Mesenchymal stem cell (in vitro differentiated cells and primary cell): ENCODE results near the gene PDIA4.

Source experiments
- DNase-seq: peaks from one replicate; pipeline ENCODE4 v3.0.0-alpha.2; 2013
- H2AFZ ChIP-seq: one replicate; pipeline ENCODE4 v1.6.1; 2013; ENCODE audit warnings: low read depth, mild to moderate bottlenecking, control low read depth, inconsistent platforms, low read length, moderate library complexity
- H2AK5ac ChIP-seq: 2 replicates; pipeline ENCODE4 v1.6.1; 2013; ENCODE audit warnings: low read length, moderate library complexity, mild to moderate bottlenecking, inconsistent platforms; ENCODE audit not compliant: severe bottlenecking
- H2BK120ac ChIP-seq: one replicate; pipeline ENCODE4 v1.6.1; 2013; ENCODE audit warnings: low read depth, mild to moderate bottlenecking, inconsistent platforms, low read length, moderate library complexity
- H2BK12ac ChIP-seq, 2 experiments: one replicate each; pipeline ENCODE4 v1.6.1; 2013; ENCODE audit warnings: inconsistent platforms in 2 of 2, low read length in 2 of 2, mild to moderate bottlenecking in 2 of 2, moderate library complexity in 2 of 2, control low read depth in 1 of 2
- H2BK15ac ChIP-seq: one replicate; pipeline ENCODE4 v1.6.1; 2013; ENCODE audit warnings: mild to moderate bottlenecking, low read depth, inconsistent platforms; ENCODE audit not compliant: poor library complexity, severe bottlenecking
- H2BK5ac ChIP-seq: 2 replicates; pipeline ENCODE4 v1.6.1; 2013; ENCODE audit warnings: low read depth, mild to moderate bottlenecking, low read length, control low read depth, inconsistent platforms; ENCODE audit not compliant: poor library complexity, severe bottlenecking
- H3K14ac ChIP-seq, 2 experiments: one replicate each; pipeline ENCODE4 v1.6.1; 2013; ENCODE audit warnings: inconsistent platforms in 2 of 2, low read length in 2 of 2, control low read depth in 1 of 2, mild to moderate bottlenecking in 1 of 2, moderate library complexity in 1 of 2
- H3K18ac ChIP-seq, 2 experiments: one replicate each; pipeline ENCODE4 v1.6.1; 2013; ENCODE audit warnings: inconsistent platforms in 2 of 2, low read length in 2 of 2, control low read depth in 1 of 2, low read depth in 1 of 2, mild to moderate bottlenecking in 1 of 2
- H3K23ac ChIP-seq, 2 experiments: one replicate each; pipeline ENCODE4 v1.6.1; 2013; ENCODE audit warnings: inconsistent platforms in 2 of 2, low read length in 2 of 2, mild to moderate bottlenecking in 2 of 2, moderate library complexity in 2 of 2, control low read depth in 1 of 2
- H3K27ac ChIP-seq: 2 replicates; pipeline ENCODE4 v1.5.1; 2013; ENCODE audit warnings: mild to moderate bottlenecking, moderate library complexity, low read length, control low read depth, inconsistent platforms; ENCODE audit not compliant: poor library complexity, severe bottlenecking
- H3K27me3 ChIP-seq, 2 experiments: 2 replicates each; pipeline versions ENCODE4 v1.6.1 to v1.7.0; 2013; ENCODE audit warnings: low read length in 2 of 2, mild to moderate bottlenecking in 2 of 2, moderate library complexity in 2 of 2, control low read depth in 1 of 2, inconsistent platforms in 1 of 2; ENCODE audit not compliant: control insufficient read depth in 1 of 2, insufficient read depth in 1 of 2
- H3K36me3 ChIP-seq, 2 experiments: 2 replicates each; pipeline versions ENCODE4 v1.6.1 to v1.7.0; 2013; ENCODE audit warnings: low read length in 2 of 2, control low read depth in 1 of 2, inconsistent platforms in 1 of 2, low read depth in 1 of 2, mild to moderate bottlenecking in 1 of 2; ENCODE audit not compliant: insufficient read depth in 2 of 2, control insufficient read depth in 1 of 2
- H3K4ac ChIP-seq, 2 experiments: one replicate each; pipeline ENCODE4 v1.6.1; 2013; ENCODE audit warnings: inconsistent platforms in 2 of 2, low read length in 2 of 2, mild to moderate bottlenecking in 2 of 2, moderate library complexity in 2 of 2, control low read depth in 1 of 2, low read depth in 1 of 2
- H3K4me1 ChIP-seq: 2 replicates; pipeline ENCODE4 v1.6.1; 2013; ENCODE audit warnings: low read depth, low read length, control low read depth; ENCODE audit not compliant: control insufficient read depth, insufficient read depth
- H3K4me2 ChIP-seq: 2 replicates; pipeline ENCODE4 v1.6.1; 2013; ENCODE audit warnings: low read length, mild to moderate bottlenecking, inconsistent platforms; ENCODE audit not compliant: poor library complexity, severe bottlenecking
- H3K4me3 ChIP-seq, 2 experiments: 2 replicates each; pipeline versions ENCODE4 v1.5.1 to v1.7.0; 2013; ENCODE audit warnings: low read length in 2 of 2, mild to moderate bottlenecking in 2 of 2, control low read depth in 1 of 2, low read depth in 1 of 2; ENCODE audit not compliant: insufficient read depth in 1 of 2
- H3K79me1 ChIP-seq: replicated peaks from 2 replicates; pipeline ENCODE4 v1.6.1; 2013; ENCODE audit warnings: mild to moderate bottlenecking, control low read depth, low read length, inconsistent platforms; ENCODE audit not compliant: poor library complexity, severe bottlenecking
- H3K9ac ChIP-seq: 2 replicates; pipeline ENCODE4 v1.7.0; 2013; ENCODE audit warnings: mild to moderate bottlenecking, low read length, moderate library complexity
- H3K9me3 ChIP-seq: 2 replicates; pipeline ENCODE4 v1.7.0; 2013; ENCODE audit warnings: mild to moderate bottlenecking, low read length; ENCODE audit not compliant: control insufficient read depth
- H4K8ac ChIP-seq: one replicate; pipeline ENCODE4 v1.6.1; 2013; ENCODE audit warnings: inconsistent platforms, mild to moderate bottlenecking, low read length, moderate library complexity
- H4K91ac ChIP-seq: one replicate; pipeline ENCODE4 v1.6.1; 2013; ENCODE audit warnings: mild to moderate bottlenecking, low read length, inconsistent platforms
- WGBS: methylation state at CpG from one replicate; pipeline ENCODE4 v1.1.7; 2013; ENCODE audit warnings: mixed read lengths; 5-methylcytosine and 5-hydroxymethylcytosine counted together

Gene PDIA4

DNA sequence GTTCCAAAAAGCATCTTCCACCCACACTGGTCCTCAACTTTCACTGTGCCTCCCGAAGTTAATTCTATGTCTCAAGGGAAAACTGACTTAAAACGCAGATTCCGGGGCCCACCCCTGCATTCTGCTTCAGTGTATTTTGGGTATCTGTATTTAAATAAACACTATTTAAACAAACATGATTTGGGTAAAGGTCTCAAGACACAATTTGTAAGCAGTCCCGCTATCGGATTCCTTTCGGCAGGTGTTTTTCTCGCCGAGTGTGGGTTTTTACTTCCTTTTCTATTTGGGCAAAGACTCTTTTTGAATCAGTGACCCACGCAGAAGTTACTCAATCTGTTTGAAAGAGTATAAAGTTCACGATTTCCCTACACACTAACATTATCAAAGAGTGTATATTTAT lies 1.2 kb downstream of the PDIA4 start:
- Histone ChIP-seq H3K36me3 (peaks cover 0 to 2% of the 10 kb centered on the region in 2 experiments), H2BK5ac (no peak overlapping the region), H3K18ac (no peak overlapping the region), H3K4me2 (peak overlapping the region; percentile 81), H3K4me3 (peak overlapping the region in 1 of 2 experiments; percentile 85), H2BK12ac (no peak overlapping the region), H3K79me1 (no peaks in the 10 kb centered on the region), H3K9ac (peak overlapping the region; percentile 92), H3K27me3 (no peaks in the 10 kb centered on the region), H2BK120ac (no peak overlapping the region), H3K9me3 (no peaks in the 10 kb centered on the region), H3K4me1 (peaks cover 10% of the 10 kb centered on the region), H2BK15ac (no peak overlapping the region), H2AK5ac (peak overlapping the region; percentile 16), H2AFZ (no peak overlapping the region), H3K14ac (no peak overlapping the region), H3K4ac (peak overlapping the region in 1 of 2 experiments; percentile 18), H4K8ac (no peak overlapping the region), H3K27ac (no peak overlapping the region), H4K91ac (no peak overlapping the region), H3K23ac (no peak overlapping the region)
- WGBS = 74% methylated on average over 5 of the region's 10 CpGs
- DNase-seq = peak; percentile 7

DNA sequence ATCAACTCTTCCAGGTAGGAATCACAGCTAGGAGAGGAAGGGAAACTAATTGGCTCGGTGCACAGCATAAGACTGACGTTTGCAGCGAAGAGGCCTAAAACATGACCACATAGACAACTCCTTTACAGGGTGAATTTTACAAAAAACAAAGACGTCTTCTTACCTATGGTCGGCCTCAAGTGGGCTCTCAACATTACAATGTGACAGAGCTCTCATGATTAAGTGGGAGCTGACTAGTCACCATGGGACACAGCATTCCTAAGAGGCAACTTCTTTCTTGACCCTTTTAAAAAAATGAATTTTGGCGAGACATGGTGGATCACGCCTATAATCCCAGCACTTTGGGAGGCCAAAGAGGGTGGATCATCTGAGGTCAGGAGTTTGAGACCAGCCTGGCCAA lies 4.6 kb downstream of the PDIA4 start:
- Histone ChIP-seq H2AK5ac (no peak overlapping the region), H3K4ac (no peak overlapping the region), H3K14ac (no peak overlapping the region), H3K27me3 (no peaks in the 10 kb centered on the region), H2BK5ac (no peak overlapping the region), H2BK15ac (no peak overlapping the region), H3K23ac (no peak overlapping the region), H3K4me1 (peaks cover 13% of the 10 kb centered on the region), H3K4me3 (no peak overlapping the region), H3K79me1 (peaks cover 8% of the 10 kb centered on the region), H2AFZ (no peak overlapping the region), H4K8ac (no peak overlapping the region), H2BK12ac (no peak overlapping the region), H3K9me3 (no peaks in the 10 kb centered on the region), H2BK120ac (no peak overlapping the region), H4K91ac (no peak overlapping the region), H3K4me2 (no peak overlapping the region), H3K9ac (no peak overlapping the region), H3K36me3 (peaks cover 16 to 20% of the 10 kb centered on the region in 2 experiments), H3K27ac (no peak overlapping the region), H3K18ac (no peak overlapping the region)
- 91% methylated on average over 7 of the region's 7 CpGs for WGBS
- no peak for DNase-seq

DNA sequence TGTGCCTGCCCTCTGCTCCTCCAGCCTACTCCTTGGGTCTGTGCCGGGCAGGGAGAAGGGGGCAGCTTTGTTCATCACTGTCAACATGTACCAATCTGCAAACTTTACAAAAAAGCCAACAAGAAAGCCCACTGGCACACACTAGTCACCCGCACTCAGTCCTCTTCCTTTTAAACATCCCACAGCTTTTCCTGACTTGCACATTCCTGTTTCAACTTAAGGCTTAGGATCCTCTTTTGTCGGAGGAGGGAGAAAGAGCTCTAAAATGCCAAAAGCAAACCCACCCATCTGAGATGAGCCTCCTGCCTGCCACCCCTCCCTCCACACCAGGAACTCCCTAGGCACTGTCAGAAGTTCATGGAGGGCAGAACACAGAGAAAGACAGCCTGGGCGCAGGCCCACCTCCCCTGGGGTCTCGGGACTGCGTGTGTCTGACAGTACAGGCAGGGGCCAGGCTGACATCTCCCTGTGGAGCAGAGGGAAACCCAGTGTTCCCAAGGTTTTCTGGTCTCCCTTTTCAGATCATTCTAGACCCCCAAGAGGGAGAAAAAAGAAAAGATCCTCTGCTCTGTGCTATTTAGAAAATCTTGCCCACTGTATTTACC lies 5.4 kb downstream of the PDIA4 start:
- H4K91ac ChIP-seq = no peak overlapping the region
- H3K9ac ChIP-seq = peak overlapping the region; percentile 14
- H3K4me3 ChIP-seq = no peak overlapping the region
- peaks cover 20 to 21% of the 10 kb centered on the region in 2 experiments for H3K36me3 ChIP-seq
- no peak overlapping the region for H2AFZ ChIP-seq
- H3K18ac ChIP-seq = no peak overlapping the region
- no peak overlapping the region for H2BK15ac ChIP-seq
- H2AK5ac ChIP-seq = peak overlapping the region; percentile 21
- H3K4ac ChIP-seq = no peak overlapping the region
- H2BK120ac ChIP-seq = no peak overlapping the region
- peaks cover 9% of the 10 kb centered on the region for H3K79me1 ChIP-seq
- H3K27ac ChIP-seq = no peak overlapping the region
- H3K4me1 ChIP-seq = peaks cover 13% of the 10 kb centered on the region
- H3K4me2 ChIP-seq = no peak overlapping the region
- H3K14ac ChIP-seq = no peak overlapping the region
- H4K8ac ChIP-seq = peak overlapping the region; percentile 78
- no peak overlapping the region for H3K23ac ChIP-seq
- no peak for DNase-seq
- H2BK5ac ChIP-seq = no peak overlapping the region
- H3K27me3 ChIP-seq = no peaks in the 10 kb centered on the region
- H2BK12ac ChIP-seq = no peak overlapping the region
- 96% methylated on average over 6 of the region's 6 CpGs for WGBS
- H3K9me3 ChIP-seq = no peaks in the 10 kb centered on the region

DNA sequence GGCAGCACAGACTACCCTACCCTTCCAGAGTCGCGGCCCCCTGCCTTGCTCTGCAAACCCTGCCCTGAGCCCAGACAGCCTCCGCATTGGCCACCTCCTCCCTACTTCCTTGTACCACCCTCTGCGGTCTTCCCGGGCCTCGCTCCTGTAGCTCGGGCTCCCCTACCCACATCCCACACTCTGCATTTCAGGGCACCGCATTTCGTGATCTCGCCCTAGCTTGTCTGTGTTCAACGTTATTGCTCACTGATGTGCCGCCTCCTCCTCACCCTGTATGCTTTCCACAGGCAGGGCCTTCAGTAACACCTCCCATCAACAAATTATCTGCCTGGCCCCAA lies 6.6 kb downstream of the PDIA4 start:
- Histone ChIP-seq H3K9ac (no peak overlapping the region), H3K18ac (no peak overlapping the region), H2BK12ac (no peak overlapping the region), H2AK5ac (no peak overlapping the region), H3K27me3 (no peaks in the 10 kb centered on the region), H3K79me1 (peaks cover 14% of the 10 kb centered on the region), H3K14ac (no peak overlapping the region), H2BK120ac (no peak overlapping the region), H2AFZ (no peak overlapping the region), H3K36me3 (peaks cover 26 to 27% of the 10 kb centered on the region in 2 experiments), H3K4me3 (no peak overlapping the region), H3K27ac (no peak overlapping the region), H2BK5ac (no peak overlapping the region), H3K9me3 (no peaks in the 10 kb centered on the region), H4K91ac (no peak overlapping the region), H3K4me1 (peaks cover 13% of the 10 kb centered on the region), H3K4me2 (no peak overlapping the region), H3K4ac (no peak overlapping the region), H2BK15ac (no peak overlapping the region), H4K8ac (peak overlapping the region; percentile 86), H3K23ac (no peak overlapping the region)
- no peak for DNase-seq
- WGBS = 92% methylated on average over 12 of the region's 12 CpGs
